AG04450 (cell line): Measurements from ENCODE around the gene USP15. TPM values are rescaled to one million over a fixed set of nuclear protein-coding genes. Genes with fewer than 3 reads are reported as not detected.

Experiments
- CTCF ChIA-PET: fragments of 300-600, 350-600 bp; formaldehyde crosslinking; extraction: SDS; loops from one replicate; lab custom pipeline; 2022; ENCODE audit warnings: antibody characterized with exemption, inconsistent platforms; lab: Charles Lee
- POLR2A ChIA-PET: fragments of 350-600 bp; formaldehyde crosslinking; extraction: SDS; loops from one replicate; lab custom pipeline; 2021; ENCODE audit warnings: antibody characterized with exemption, inconsistent platforms; lab: Yijun Ruan, JAX
- DNase-seq: peaks from one replicate; pipeline ENCODE4 v3.0.0-alpha.2; 2011; ENCODE audit warnings: low read depth, low spot score
- H3K27ac ChIP-seq: one replicate; pipeline ENCODE4 v1.5.1; 2012; ENCODE audit warnings: low read depth, low read length, control low read depth
- H3K27me3 ChIP-seq: one replicate; pipeline ENCODE4 v1.6.0; 2012; ENCODE audit warnings: low read length; ENCODE audit not compliant: control insufficient read depth, insufficient read depth
- H3K4me3 ChIP-seq: 2 replicates; pipeline ENCODE4 v1.5.1; 2011; ENCODE audit warnings: mild to moderate bottlenecking, low read depth, low read length, control low read depth
- H3K9me3 ChIP-seq: 2 replicates; pipeline ENCODE4 v1.5.1; 2012; ENCODE audit warnings: low read length; ENCODE audit not compliant: control insufficient read depth, insufficient read depth
- polyA plus RNA-seq: library from polyadenylated mRNA; depleted of rRNA; stranded (reverse); fragments of >200 nt; gene quantifications from 2 replicates; pipeline ENCODE4 v1.2.3, GENCODE V29; 2011
- TF ChIP-seq, protein P1 (sequence below): IDR thresholded peaks from 2 replicates; pipeline ENCODE4 v1.5.1; 2011; ENCODE audit warnings: low read depth, low read length, control low read depth, inconsistent platforms

Gene USP15
- polyA plus RNA-seq, 1 experiment = 64.4 TPM

DNA sequence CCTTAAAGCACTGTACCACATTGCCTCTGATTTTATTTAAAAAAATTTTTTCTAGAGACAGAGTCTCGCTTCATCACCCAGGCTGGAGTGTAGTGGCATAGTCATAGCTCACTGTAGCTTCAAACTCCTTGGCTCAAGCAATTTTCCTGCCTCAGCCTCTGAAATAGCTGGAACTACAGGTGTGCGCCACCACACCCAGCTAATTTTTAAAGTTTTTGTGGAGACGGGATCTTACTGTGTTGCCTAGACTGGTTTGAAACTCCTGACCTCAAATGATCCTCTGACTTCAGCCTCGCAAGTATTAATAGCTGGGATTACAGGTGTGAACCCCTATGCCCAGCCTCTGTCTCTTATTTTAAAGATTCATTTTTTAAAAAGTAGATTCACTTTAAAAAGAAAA is 5.3 kb downstream of the USP15 start:
- POLR2A ChIA-PET = no interaction called here
- no peak overlapping the region for H3K4me3 ChIP-seq
- DNase-seq = no peak
- CTCF ChIA-PET = interaction anchor here (0.5 kb wide), 1 partner anchor 528 kb away, joined by 13 read pairs; no protein-coding TSS in a partner anchor
- H3K27ac ChIP-seq = no peak overlapping the region
- no peaks in the 10 kb centered on the region for H3K27me3 ChIP-seq
- TF ChIP-seq, protein P1, sequence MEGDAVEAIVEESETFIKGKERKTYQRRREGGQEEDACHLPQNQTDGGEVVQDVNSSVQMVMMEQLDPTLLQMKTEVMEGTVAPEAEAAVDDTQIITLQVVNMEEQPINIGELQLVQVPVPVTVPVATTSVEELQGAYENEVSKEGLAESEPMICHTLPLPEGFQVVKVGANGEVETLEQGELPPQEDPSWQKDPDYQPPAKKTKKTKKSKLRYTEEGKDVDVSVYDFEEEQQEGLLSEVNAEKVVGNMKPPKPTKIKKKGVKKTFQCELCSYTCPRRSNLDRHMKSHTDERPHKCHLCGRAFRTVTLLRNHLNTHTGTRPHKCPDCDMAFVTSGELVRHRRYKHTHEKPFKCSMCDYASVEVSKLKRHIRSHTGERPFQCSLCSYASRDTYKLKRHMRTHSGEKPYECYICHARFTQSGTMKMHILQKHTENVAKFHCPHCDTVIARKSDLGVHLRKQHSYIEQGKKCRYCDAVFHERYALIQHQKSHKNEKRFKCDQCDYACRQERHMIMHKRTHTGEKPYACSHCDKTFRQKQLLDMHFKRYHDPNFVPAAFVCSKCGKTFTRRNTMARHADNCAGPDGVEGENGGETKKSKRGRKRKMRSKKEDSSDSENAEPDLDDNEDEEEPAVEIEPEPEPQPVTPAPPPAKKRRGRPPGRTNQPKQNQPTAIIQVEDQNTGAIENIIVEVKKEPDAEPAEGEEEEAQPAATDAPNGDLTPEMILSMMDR = no peak
- H3K9me3 ChIP-seq = peaks cover under 1% of the 10 kb centered on the region; the same call in 1 of the 2 replicates

DNA sequence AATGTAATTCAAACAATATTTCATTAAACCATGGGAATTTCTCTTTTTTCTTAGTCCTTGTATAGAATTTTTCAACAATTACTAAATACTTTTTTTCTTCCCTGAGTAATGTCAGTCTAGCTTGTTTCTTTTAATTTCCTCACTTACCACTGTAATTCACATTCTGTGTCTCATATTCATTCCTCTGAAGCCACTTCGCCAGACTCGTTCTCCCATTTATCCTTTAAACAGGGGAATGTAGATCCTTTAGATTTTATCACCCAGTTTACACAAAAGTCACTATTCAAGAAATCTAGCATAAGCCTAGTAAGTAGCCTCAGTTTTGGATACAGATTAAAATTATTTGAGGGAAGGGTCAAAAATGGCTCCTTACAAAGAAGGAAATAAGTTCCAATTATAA is 6.8 kb downstream of the USP15 start:
- TF ChIP-seq, protein P1 = no peak
- CTCF ChIA-PET = no interaction called here
- H3K4me3 ChIP-seq = no peak overlapping the region
- POLR2A ChIA-PET = no interaction called here
- H3K9me3 ChIP-seq = no peaks in the 10 kb centered on the region
- DNase-seq = no peak
- no peak overlapping the region for H3K27ac ChIP-seq
- H3K27me3 ChIP-seq = no peaks in the 10 kb centered on the region

DNA sequence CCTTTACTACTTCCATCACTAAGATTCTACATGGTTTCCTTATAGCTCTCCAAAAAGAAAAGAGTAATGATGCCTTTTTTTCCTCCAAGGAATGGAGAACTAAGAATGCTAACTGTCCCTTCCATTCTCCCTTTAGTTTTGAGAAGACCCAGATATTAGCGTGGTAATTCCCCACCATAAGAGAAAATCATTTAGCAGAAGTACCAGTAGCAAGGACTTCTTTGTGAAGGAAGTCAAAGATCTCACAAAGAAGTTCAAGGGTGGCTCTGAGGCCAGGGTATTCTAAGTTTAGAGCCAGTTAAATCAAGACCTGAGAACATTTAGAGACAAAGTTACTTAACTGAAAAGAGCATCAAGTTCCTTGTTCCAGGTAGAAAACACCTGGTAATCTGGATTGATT is 7.3 kb downstream of the USP15 start:
- no peak overlapping the region for H3K4me3 ChIP-seq
- CTCF ChIA-PET = interaction anchor here (1.3 kb wide), 1 partner anchor 8 kb away, joined by 5 read pairs; no protein-coding TSS in a partner anchor
- DNase-seq = no peak
- no peaks in the 10 kb centered on the region for H3K27me3 ChIP-seq
- POLR2A ChIA-PET = no interaction called here
- H3K27ac ChIP-seq = no peak overlapping the region
- TF ChIP-seq, protein P1 = no peak
- H3K9me3 ChIP-seq = no peaks in the 10 kb centered on the region

DNA sequence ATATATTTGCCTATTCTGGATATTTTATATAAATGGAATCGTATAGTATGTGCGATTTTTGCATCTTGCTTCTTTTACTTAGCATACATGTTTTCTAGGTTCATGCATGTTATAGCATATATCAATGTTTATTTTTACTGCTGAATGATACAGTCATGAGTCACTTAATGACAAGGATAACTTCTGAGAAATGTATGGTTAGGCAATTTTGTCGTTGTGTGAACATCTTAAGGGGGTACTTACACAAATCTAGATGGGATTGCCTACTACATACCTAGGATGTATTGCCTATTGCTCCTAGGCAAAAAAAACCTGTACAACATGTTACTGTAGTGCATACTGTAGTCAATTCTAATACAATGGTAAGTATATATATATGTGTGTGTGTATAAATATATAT is 8.8 kb downstream of the USP15 start:
- DNase-seq = no peak
- CTCF ChIA-PET = interaction anchor here (1.3 kb wide), 1 partner anchor 10 kb away, joined by 5 read pairs; no protein-coding TSS in a partner anchor

More for the DNA sequence above, 8.8 kb downstream of the USP15 start:
- POLR2A ChIA-PET = interaction anchor here (0.8 kb wide), 1 partner anchor 9 kb away, joined by 4 read pairs; the partner anchor contains the start of gene USP15
- Histone ChIP-seq H3K27me3 (no peaks in the 10 kb centered on the region), H3K27ac (no peak overlapping the region), H3K4me3 (no peak overlapping the region), H3K9me3 (no peaks in the 10 kb centered on the region)
- TF ChIP-seq, protein P1 = no peak
